Measurements from ENCODE around the gene ADAR. TPM values are rescaled to one million over a fixed set of nuclear protein-coding genes. Genes with fewer than 3 reads are reported as not detected.

The ADAR gene
- total RNA-seq, 1 experiment from 2014 or later = 171 TPM

- TF ChIP-seq EZH2 (IDR thresholded peaks at IDR 0.05; ENCODE audit: borderline replicate concordance, low read depth, low read length, poor library complexity, severe bottlenecking) (no peak), CTCF (conservative IDR thresholded peaks at IDR 0.05; ENCODE audit: low read depth, low read length) (no peak)
- H3K4me3 ChIP-seq (ENCODE audit: low read depth, low read length, poor library complexity, severe bottlenecking) = no peak overlapping the region
- H3K27me3 ChIP-seq (replicated peaks; ENCODE audit: insufficient read depth, low read depth, low read length, poor library complexity) = no peaks in the 10 kb centered on the region
- BruUV-seq (replicated peaks) = no TSS peak
- CTCF ChIA-PET = no interaction called here
- intact Hi-C loops (cut with micrococcal nuclease; ENCODE audit: unreplicated experiment) = no loop called here
- peaks cover 100% of the 10 kb centered on the region for H3K36me3 ChIP-seq (ENCODE audit: insufficient read depth, low read length, poor library complexity, severe bottlenecking)
- H3K9me3 ChIP-seq (ENCODE audit: low read depth, low read length, poor library complexity, severe bottlenecking) = no peaks in the 10 kb centered on the region
- POLR2A ChIA-PET (ENCODE audit: low non-redundant PET) = no interaction called here
- no peak for DNase-seq (ENCODE audit: low spot score)
- H3K27ac ChIP-seq (ENCODE audit: low read depth, low read length, poor library complexity, severe bottlenecking) = no peak overlapping the region
- no peaks in the 10 kb centered on the region for H3K4me1 ChIP-seq (ENCODE audit: insufficient read depth, low read length, poor library complexity, severe bottlenecking)
These were observed 21.3 kb downstream of the ADAR start for GRCh38 chr1:154586641-154587040.

GRCh38 chr1:154586231-154586630 lies 21.8 kb downstream of the ADAR start:
- ChIA-PET POLR2A (ENCODE audit: low non-redundant PET) (no interaction called here), CTCF (no interaction called here)

GRCh38 chr1:154584267-154584994 lies 23.6 kb downstream of the ADAR start:
- Histone ChIP-seq H3K36me3 (ENCODE audit: insufficient read depth, low read length, poor library complexity, severe bottlenecking) (peaks cover 95% of the 10 kb centered on the region), H3K27ac (ENCODE audit: low read depth, low read length, poor library complexity, severe bottlenecking) (peak overlapping the region; percentile 53)
- POLR2A ChIA-PET (ENCODE audit: low non-redundant PET) = no interaction called here

More at GRCh38 chr1:154586231-154586630, 21.8 kb downstream of the ADAR start:
- Histone ChIP-seq H3K4me3 (ENCODE audit: low read depth, low read length, poor library complexity, severe bottlenecking) (no peak overlapping the region), H3K9me3 (ENCODE audit: low read depth, low read length, poor library complexity, severe bottlenecking) (no peaks in the 10 kb centered on the region), H3K4me1 (ENCODE audit: insufficient read depth, low read length, poor library complexity, severe bottlenecking) (no peaks in the 10 kb centered on the region), H3K36me3 (ENCODE audit: insufficient read depth, low read length, poor library complexity, severe bottlenecking) (peaks cover 97% of the 10 kb centered on the region), H3K27me3 (replicated peaks; ENCODE audit: insufficient read depth, low read depth, low read length, poor library complexity) (no peaks in the 10 kb centered on the region), H3K27ac (ENCODE audit: low read depth, low read length, poor library complexity, severe bottlenecking) (no peak overlapping the region)
- TF ChIP-seq CTCF (conservative IDR thresholded peaks at IDR 0.05; ENCODE audit: low read depth, low read length) (no peak), EZH2 (IDR thresholded peaks at IDR 0.05; ENCODE audit: borderline replicate concordance, low read depth, low read length, poor library complexity, severe bottlenecking) (no peak)
- intact Hi-C loops (cut with micrococcal nuclease; ENCODE audit: unreplicated experiment) = no loop called here
- BruUV-seq (replicated peaks) = no TSS peak
- no peak for DNase-seq (ENCODE audit: low spot score)

More at GRCh38 chr1:154584267-154584994, 23.6 kb downstream of the ADAR start:
- BruUV-seq (replicated peaks) = no TSS peak
- intact Hi-C loops (cut with micrococcal nuclease; ENCODE audit: unreplicated experiment) = no loop called here
- CTCF ChIA-PET = no interaction called here
- no peaks in the 10 kb centered on the region for H3K4me1 ChIP-seq (ENCODE audit: insufficient read depth, low read length, poor library complexity, severe bottlenecking)
- H3K27me3 ChIP-seq (replicated peaks; ENCODE audit: insufficient read depth, low read depth, low read length, poor library complexity) = no peaks in the 10 kb centered on the region
- no peak overlapping the region for H3K4me3 ChIP-seq (ENCODE audit: low read depth, low read length, poor library complexity, severe bottlenecking)
- H3K9me3 ChIP-seq (ENCODE audit: low read depth, low read length, poor library complexity, severe bottlenecking) = no peaks in the 10 kb centered on the region
- TF ChIP-seq CTCF (conservative IDR thresholded peaks at IDR 0.05; ENCODE audit: low read depth, low read length) (no peak), EZH2 (IDR thresholded peaks at IDR 0.05; ENCODE audit: borderline replicate concordance, low read depth, low read length, poor library complexity, severe bottlenecking) (no peak)
- no peak for DNase-seq (ENCODE audit: low spot score)
